ENCODE results near the gene C2CD4C. TPM values are rescaled to one million over a fixed set of nuclear protein-coding genes. Genes with fewer than 3 reads are reported as not detected.

Gene C2CD4C
- total and polyA plus RNA-seq, 10 donors, result 0.23 to 2.1 (median 0.77) TPM; not detected in 1

GRCh38 chr19:370641-371330 is 38.2 kb downstream of the C2CD4C start:
- no peaks in the 10 kb centered on the region for H3K4me1 ChIP-seq
- 90 to 94% (median 92%) methylated on average over 28 to 43 of the region's 43 CpGs for WGBS, 5 donors
- H3K27me3 ChIP-seq (replicated peaks in 1 of 7), result peaks cover 0 to 77% (median 0%) of the 10 kb centered on the region in 7 donors
- no peak for TF ChIP-seq CTCF (IDR thresholded peaks at IDR 0.05 in 8 of 11, conservative IDR thresholded peaks at IDR 0.05 in 3 of 11)
- TF ChIP-seq POLR2A (IDR thresholded peaks at IDR 0.05), result no peak
- TF ChIP-seq POLR2AphosphoS5 (IDR thresholded peaks at IDR 0.05), result no peak
- H3K4me3 ChIP-seq, result no peak overlapping the region
- intact Hi-C loops (cut with DNase I; ENCODE audit: low total_unique reads), result no loop called here
- H3K36me3 ChIP-seq, result no peaks in the 10 kb centered on the region
- H3K9me3 ChIP-seq, result no peaks in the 10 kb centered on the region
- DNase-seq, result peak; percentile 39
- no peak overlapping the region for H3K27ac ChIP-seq

- peak; percentile 37 for DNase-seq
- H3K4me1 ChIP-seq, result no peaks in the 10 kb centered on the region
- H3K27me3 ChIP-seq (replicated peaks in 1 of 7), result peaks cover 0 to 77% (median 0%) of the 10 kb centered on the region in 7 donors
- 93 to 95% (median 94%) methylated on average over 14 of the region's 14 CpGs for WGBS, 5 donors
- H3K9me3 ChIP-seq, result no peaks in the 10 kb centered on the region
- intact Hi-C loops (cut with DNase I; ENCODE audit: low total_unique reads), result no loop called here
- H3K4me3 ChIP-seq, result no peak overlapping the region
- H3K27ac ChIP-seq, result no peak overlapping the region
- no peaks in the 10 kb centered on the region for H3K36me3 ChIP-seq
- TF ChIP-seq POLR2AphosphoS5 (IDR thresholded peaks at IDR 0.05) (no peak), POLR2A (IDR thresholded peaks at IDR 0.05) (no peak), CTCF (IDR thresholded peaks at IDR 0.05 in 8 of 11, conservative IDR thresholded peaks at IDR 0.05 in 3 of 11) (no peak)
Observed at GRCh38 chr19:369876-370275, 39.1 kb downstream of the C2CD4C start.

GRCh38 chr19:369256-369655 is 39.7 kb downstream of the C2CD4C start:
- 86 to 91% (median 88%) methylated on average over 13 of the region's 13 CpGs for WGBS, 5 donors
- DNase-seq, result peak; percentile 23
- TF ChIP-seq POLR2AphosphoS5 (IDR thresholded peaks at IDR 0.05) (no peak), POLR2A (IDR thresholded peaks at IDR 0.05) (no peak), CTCF (IDR thresholded peaks at IDR 0.05 in 8 of 11, conservative IDR thresholded peaks at IDR 0.05 in 3 of 11) (no peak)
- Histone ChIP-seq H3K27ac (no peak overlapping the region), H3K4me3 (no peak overlapping the region), H3K9me3 (no peaks in the 10 kb centered on the region), H3K4me1 (no peaks in the 10 kb centered on the region), H3K27me3 (replicated peaks in 1 of 7) (peaks cover 0 to 77% (median 0%) of the 10 kb centered on the region in 7 donors), H3K36me3 (no peaks in the 10 kb centered on the region)
- intact Hi-C loops (cut with DNase I; ENCODE audit: low total_unique reads), result no loop called here

GRCh38 chr19:368630-369024 is 40.3 kb downstream of the C2CD4C start:
- no peaks in the 10 kb centered on the region for H3K4me1 ChIP-seq
- intact Hi-C loops (cut with DNase I; ENCODE audit: low total_unique reads), result no loop called here
- no peak overlapping the region for H3K4me3 ChIP-seq
- no peaks in the 10 kb centered on the region for H3K36me3 ChIP-seq
- TF ChIP-seq POLR2A (IDR thresholded peaks at IDR 0.05) (no peak), CTCF (IDR thresholded peaks at IDR 0.05 in 8 of 11, conservative IDR thresholded peaks at IDR 0.05 in 3 of 11) (no peak), POLR2AphosphoS5 (IDR thresholded peaks at IDR 0.05) (no peak)
- peaks cover 0 to 74% (median 0%) of the 10 kb centered on the region in 7 donors for H3K27me3 ChIP-seq (replicated peaks in 1 of 7)
- H3K9me3 ChIP-seq, result no peaks in the 10 kb centered on the region
- WGBS, 5 donors, result 75 to 81% (median 77%) methylated on average over 7 of the region's 7 CpGs
- peak; percentile 31 for DNase-seq
- no peak overlapping the region for H3K27ac ChIP-seq
